GM10847 (cell line): Measurements from ENCODE around the gene TRANK1.

Experiments
- POLR2A ChIP-seq: IDR thresholded peaks from 2 replicates; pipeline ENCODE4 v1.6.1; 2011; ENCODE audit not compliant: insufficient read length; ENCODE audit errors: extremely low read depth

The TRANK1 gene

GRCh38 chr3:36964331-36964730, 19.5 kb upstream of the TRANK1 start:
- TF ChIP-seq POLR2A, result no peak

- no peak for TF ChIP-seq POLR2A
These were observed 15.6 kb upstream of the TRANK1 start for GRCh38 chr3:36960502-36960901.

DNA sequence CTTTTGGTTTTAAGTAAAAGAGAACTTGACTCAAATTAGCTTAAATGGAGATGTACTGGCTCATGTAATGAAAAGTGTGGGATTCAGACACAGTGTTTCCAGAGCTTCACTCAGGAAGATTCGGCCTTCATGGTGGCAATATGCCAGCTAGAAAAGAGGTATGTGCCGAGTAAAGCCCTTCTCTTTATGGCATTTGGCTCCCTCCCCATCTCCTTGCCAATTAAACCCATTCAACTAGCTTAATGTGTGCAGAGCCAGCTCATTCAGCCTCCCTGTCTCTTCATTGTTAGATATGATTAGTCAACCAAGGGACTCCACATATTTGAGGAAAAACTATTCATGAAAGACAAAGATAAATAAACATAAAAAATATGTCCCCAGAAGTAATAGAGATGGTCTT, 15.0 kb upstream of the TRANK1 start:
- TF ChIP-seq POLR2A, result no peak

- no peak for TF ChIP-seq POLR2A
These were observed 13.2 kb upstream of the TRANK1 start for GRCh38 chr3:36957862-36958686.

DNA sequence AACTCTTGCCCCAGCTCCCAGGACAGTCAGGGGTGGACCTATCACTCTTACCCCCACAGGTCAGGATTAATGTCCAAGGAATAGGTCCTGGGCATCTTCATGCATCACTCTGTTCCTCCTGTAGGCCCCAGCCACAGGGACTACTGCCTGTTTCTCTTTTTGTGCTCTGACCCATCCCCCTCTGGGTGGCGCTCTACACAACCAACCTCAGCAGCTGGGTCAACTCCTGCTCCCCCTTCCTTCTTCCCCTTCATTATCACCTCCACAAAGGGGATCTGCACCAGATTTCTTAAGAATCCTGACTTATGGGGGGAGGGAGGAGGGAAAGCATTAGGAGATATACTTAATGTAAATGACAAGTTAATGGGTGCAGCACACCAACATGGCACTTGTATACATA, 12.2 kb upstream of the TRANK1 start:
- no peak for TF ChIP-seq POLR2A

DNA sequence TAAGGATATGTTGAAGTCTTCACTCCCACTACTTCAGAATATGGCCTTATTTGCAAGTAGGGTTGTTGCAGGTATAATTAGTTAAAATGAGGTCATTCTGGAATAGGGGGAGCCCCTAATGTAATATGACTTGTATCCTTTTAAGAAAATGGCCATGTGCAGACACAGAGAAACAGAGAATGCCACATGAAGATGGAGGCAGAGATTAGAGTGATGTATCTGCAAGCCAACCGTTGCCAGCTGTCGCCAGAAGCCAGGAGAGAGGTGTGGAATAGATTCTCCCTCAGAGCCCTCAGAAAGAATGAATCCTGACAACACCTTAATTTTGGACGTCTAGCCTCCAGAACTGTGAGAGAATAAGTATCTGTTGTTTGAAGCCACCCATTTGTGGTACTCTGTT, 11.3 kb upstream of the TRANK1 start:
- no peak for TF ChIP-seq POLR2A

GRCh38 chr3:36954452-36955134, 9.7 kb upstream of the TRANK1 start:
- no peak for TF ChIP-seq POLR2A

GRCh38 chr3:36945333-36945980, 603 bp upstream of the TRANK1 start:
- TF ChIP-seq POLR2A, result no peak

- TF ChIP-seq POLR2A, result no peak
These were observed 728 bp downstream of the TRANK1 start for GRCh38 chr3:36944012-36944640.

- TF ChIP-seq POLR2A, result no peak
These were observed 1.3 kb downstream of the TRANK1 start for GRCh38 chr3:36943601-36944000.

DNA sequence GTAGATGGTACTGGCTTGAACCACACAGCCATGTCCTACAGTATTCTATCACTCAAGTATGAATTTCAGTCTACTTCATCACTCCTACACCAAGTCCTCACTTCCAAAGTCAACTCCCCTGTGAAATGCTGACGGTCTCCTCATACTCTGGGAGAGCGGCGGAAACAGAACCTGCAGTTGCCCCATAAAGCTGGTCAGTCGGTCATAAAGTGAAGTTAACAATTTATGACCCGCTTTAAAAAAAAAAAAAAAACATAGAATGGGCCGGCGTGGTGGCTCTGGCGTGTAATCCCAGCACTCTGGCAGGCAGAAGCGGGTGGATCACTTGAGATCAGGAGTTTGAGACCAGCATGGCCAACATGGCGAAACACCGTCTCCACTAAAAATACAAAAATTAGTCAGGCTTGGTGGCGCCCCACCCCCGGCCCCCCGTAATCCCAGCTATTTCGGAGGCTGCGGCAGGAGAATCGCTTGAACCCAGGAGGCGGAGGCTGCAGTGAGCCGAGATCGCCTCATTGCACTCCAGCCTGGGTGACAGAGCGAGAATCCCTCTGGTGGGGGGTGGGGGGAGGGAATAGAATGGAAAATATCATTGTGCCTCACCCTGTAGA, 2.1 kb downstream of the TRANK1 start:
- no peak for TF ChIP-seq POLR2A

DNA sequence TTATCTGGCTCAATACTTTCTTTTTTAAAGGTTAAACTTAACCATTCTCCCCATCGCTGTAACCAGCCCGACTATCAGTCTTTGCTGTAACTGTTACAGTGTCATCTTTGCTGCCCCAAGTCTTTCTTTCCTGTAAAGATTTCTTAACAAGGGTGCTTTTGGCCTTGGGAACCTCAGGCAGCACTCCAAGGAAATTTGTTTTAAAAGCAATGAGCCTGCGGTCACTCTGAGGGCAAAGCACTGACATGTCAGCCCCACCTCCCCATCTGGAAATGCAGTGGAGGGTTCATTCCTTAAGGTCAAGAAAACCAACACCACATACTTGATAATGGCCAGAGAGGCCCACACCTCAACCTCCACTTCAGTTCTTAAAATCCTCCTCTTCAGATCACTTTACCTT, 3.2 kb downstream of the TRANK1 start:
- no peak for TF ChIP-seq POLR2A

- no peak for TF ChIP-seq POLR2A
These were observed 3.7 kb downstream of the TRANK1 start for GRCh38 chr3:36941162-36941561.

- no peak for TF ChIP-seq POLR2A
These were observed 7.4 kb downstream of the TRANK1 start for GRCh38 chr3:36937492-36937891.
